GM21825 (cell line): ENCODE data around the gene BAIAP2L2.

Experiments used
- ATAC-seq: cut with Tn5 transposase; IDR thresholded peaks from one replicate; pipeline ENCODE4 v1.9.1; 2021; ENCODE audit warnings: mild to moderate bottlenecking, moderate library complexity; ENCODE audit not compliant: unreplicated experiment

Gene BAIAP2L2

DNA sequence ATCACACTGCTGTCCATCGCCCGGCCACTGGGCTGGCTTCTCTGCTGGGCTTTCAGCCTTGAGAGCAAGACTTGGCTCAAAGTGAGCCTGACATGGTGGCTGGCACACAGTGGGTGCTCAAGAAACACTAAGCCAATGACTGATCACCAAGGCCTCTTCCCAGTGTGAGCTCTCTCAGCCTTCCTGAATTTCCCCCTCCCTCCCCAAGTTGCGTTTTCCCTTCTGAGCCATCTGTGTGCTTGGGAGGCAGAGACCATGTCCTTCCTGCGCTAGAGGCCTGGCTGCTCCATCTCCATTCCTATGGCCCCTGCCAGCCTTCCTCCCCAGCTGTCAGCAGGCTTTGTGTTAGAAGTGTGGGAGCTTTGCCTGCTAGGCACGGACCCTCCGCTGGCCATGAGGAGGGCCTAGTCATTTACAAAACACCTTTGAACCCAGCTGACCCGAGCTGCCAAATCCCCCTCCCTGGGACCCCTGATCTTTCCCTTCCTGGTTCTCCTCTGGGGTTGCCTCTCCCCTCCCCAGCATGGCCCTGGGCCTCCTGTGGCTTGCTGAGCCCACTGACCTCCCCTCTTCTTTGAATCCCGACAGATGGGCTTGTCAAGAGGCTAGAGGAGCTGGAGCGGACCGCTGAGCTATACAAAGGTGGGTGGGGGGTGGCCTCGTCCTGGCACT lies 40.1 kb downstream of the BAIAP2L2 start:
- no peak for ATAC-seq

DNA sequence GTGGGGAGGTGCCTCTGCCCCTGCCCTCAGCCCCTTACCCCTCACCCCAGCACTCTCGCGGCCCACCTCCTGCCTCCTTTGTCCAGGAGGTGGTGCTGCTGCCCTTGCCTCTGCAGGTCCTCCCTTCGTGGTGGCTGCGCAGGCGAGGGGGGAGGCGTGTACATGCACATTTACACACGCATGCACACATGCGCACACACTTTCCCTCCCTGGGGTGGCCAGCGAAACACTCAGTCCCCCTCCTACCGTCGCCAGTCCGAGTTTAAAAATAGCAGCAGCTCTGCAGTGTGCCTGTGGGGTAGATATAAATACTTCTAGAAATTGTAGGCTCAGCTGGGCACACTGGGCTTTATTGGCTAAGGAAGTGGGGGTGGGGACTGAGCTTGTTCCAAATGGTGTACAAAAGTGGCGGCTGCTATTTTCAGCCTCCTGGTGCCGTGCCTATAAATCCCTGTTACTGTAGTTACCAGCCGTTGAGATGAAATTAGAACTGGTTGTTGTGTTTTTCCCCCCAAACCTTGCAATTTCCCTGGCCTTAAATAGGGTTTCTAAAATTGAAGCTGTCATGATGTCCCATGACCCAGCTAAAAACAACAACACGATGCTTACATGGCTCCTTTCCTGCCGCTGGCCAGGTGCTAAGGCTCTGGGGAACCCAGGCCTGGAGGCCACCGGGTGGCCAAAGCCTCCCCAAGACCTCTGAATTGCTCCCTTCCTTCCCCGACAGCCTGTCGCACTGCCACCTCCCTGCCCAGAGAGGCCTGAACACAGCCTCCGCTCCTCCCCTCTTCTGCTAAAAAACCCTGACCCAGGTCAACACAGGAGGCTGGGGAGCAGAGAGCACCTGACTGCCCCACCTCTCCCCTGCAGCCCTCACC lies 40.9 kb downstream of the BAIAP2L2 start:
- no peak for ATAC-seq

DNA sequence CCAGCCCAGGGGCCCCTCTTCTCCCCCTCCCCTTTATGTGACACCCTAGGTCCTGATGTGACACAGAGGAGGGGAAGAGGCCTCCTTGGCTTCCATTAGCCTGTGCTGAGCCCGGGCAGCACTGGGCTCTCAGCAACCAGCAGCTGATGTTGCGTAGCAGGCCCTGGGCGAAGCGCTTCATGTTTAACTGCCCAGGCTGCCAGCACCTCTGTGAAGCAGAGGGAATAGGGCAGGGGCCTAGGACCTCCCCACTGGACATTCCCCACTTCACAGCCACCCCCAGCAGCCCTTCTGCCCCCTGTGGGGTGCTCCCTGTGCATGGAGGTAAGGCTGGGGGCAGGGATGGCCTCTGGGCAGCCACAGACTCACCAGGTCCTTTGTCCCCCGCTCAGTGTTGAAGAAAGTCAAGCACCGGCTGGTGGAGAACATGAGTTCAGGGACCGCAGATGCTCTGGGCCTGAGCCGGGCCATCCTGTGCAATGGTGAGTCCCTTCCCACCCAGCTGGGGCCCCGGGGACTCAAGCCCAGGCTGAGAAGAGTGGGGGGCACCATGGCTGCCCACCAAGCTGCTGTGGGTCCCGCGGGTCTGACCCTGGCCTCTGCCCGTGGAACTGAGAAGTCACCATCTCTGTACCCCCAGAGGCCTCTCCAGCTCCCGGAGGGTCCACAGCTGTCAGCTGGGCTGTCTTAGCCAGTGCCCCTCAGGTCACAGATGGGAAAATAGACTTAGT lies 41.7 kb downstream of the BAIAP2L2 start:
- ATAC-seq, result no peak

DNA sequence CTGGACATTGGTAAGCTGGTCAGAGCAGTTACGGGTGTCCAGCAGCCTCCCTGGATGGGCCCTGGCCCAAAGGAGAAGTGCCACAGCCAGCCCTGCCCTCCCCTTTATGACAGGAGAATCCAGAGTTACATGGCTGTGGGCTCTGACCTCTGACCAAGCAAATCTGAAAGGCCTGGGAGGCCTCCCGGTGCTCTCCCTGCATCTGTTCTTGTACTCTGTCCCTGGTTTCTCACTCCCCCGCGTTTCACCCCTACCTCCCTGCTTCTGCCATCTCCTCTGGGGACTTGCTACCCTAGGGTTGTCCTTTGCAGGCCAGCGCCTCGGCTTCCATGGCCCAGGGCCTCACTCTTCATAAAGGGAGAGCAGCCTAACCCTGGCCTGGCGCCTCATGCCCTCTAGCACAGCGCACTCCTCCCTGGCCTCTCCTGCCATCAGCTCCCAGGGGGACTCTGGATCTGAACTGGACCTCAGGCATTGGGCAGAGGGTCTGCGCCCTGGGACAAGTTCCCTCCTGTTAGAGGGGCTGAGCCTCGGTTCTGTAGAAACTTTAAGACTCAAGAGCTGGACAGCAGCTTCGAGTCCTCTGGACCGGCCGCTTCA lies 42.6 kb downstream of the BAIAP2L2 start:
- ATAC-seq, result no peak

GRCh38 chr22:38067028-38067415 lies 43.5 kb downstream of the BAIAP2L2 start:
- no peak for ATAC-seq

DNA sequence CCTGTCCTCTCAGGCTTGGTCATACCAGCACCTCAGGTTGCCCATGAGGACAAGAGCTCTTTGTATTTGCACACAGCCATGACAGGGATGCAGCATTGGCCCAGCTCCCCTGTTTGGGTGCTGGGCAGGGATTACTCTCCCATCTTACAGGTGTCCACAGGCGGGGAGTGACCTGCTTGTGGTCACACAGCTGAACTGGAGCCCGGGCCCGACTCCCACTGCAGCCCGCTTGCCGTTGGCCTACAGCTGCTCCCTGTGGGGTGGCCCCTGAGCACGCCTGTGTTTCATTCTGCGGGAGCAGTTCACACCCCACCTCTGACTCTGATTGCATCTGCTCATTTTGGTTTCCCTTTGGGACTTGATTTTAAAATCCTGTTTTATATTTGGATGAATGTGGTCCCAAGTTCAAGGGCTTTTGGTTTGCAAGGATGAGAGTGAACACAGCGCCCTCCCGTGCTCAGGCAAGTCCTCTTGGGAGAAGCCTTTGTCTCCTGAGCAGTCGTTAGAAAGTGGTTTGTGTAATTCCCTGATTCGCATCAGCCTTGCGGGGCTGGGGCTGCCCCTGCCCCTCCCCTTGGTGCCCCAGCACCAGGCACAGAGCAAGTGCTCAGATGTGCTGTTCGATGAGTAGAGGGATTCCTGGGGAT lies 44.0 kb downstream of the BAIAP2L2 start:
- no peak for ATAC-seq

- no peak for ATAC-seq
Observed at GRCh38 chr22:38065539-38065938, 44.9 kb downstream of the BAIAP2L2 start.

DNA sequence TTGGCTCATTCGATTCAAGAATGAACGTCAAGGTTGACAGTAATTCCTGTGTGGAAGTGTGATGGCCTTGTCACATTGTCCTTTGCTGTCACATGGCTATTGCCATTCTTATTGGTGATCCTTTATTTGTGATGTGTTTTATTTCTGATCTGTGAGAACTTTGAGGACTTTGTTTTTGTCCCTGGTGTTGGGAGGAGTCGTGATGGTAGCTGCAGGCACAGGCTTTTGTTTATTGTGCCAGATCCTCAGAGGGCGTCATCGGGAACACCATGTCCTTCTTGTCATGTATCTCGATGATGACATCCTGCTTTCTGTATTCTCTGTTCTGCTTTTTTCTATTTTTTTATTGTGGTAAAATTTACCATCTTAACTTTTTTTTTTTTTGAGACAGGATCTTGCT lies 47.7 kb downstream of the BAIAP2L2 start:
- no peak for ATAC-seq

GRCh38 chr22:38056969-38057891 lies 53.3 kb downstream of the BAIAP2L2 start, which contains the start of gene PICK1:
Gene PICK1 (plus strand): TSS chr22:38057404. CDS start chr22:38057810, 406 bp downstream.
- ATAC-seq, result no peak

GRCh38 chr22:38051900-38052862 lies 58.3 kb downstream of the BAIAP2L2 start:
- peak; percentile 55 for ATAC-seq

GRCh38 chr22:38051261-38051660 lies 59.2 kb downstream of the BAIAP2L2 start:
- ATAC-seq, result no peak

- ATAC-seq, result no peak
Observed at GRCh38 chr22:38050720-38051119, 59.8 kb downstream of the BAIAP2L2 start.

- ATAC-seq, result no peak
Observed at GRCh38 chr22:38049812-38050619, 60.5 kb downstream of the BAIAP2L2 start.

DNA sequence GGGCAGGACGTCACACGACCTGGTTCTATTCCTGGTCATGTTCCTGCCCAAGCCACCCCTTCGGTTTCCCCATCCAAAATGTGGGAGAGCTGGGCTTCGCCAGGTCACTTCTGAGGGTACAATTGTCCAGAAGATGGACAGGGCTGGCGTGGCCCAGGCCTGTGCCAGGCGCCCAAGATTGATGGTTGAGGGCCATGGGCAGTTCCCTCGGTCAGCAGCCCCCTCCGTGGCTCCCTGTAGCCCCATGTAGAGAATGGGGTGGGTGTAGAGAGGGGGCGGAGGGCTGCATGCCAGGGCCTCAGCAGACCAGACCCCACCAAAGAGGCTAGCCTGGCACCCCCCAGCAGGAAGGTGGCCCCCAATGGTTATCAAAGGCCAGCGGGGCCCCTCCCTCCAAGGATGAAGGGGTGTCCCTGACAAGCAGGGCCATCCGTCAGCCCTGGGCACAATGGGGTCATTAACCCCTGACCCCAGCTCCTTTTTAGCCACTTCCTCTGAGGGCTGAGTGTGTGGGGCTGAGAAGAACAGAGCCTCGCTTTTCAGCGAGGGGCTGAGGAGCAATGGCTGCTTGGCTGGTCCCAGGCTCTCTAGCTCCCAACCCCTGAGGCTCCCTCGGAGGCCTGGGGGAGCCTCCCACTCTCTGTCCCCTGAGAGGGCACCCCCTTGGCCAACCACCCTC lies 64.3 kb downstream of the BAIAP2L2 start:
- ATAC-seq, result no peak

DNA sequence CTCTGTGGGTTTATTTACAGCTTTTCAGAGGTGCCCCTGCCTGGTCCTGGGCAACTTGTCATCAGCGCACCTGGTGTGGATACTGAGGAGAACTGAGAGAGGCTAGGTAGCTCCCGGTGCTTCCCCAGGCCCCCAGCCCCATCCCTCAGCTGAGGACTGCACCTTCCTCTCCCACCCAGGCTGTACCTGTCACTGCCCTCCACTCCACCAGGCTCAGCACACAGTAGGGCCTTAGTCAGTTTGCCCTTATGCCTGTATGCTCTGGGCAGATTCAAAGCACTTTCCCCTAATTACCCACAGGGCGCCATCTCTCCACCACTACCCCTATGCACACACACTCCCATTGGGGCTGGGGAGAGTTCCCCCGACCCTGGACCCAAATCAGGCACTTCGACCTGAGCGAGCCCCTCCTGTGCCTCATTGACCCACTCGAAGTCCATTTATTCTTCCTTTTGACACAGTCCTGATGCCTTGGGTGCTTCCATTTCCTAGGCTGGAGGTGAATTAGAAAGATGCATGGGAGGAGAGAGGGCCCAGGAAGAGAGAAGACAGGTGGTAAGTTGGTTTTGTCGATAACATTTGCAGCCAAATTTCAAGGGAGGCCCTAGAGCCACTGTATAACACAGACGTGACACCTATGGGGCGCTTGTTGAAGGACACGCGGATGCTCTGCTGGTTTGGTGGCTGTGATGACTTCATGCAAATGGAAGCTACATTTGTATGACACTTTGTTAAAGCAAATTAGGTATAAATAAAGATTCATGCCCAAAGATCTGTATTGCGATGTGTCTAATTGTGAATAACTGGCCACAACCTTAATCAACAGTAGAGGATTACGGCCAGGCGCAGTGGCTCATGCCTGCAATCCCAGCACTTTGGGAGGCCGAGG lies 67.1 kb downstream of the BAIAP2L2 start:
- no peak for ATAC-seq

DNA sequence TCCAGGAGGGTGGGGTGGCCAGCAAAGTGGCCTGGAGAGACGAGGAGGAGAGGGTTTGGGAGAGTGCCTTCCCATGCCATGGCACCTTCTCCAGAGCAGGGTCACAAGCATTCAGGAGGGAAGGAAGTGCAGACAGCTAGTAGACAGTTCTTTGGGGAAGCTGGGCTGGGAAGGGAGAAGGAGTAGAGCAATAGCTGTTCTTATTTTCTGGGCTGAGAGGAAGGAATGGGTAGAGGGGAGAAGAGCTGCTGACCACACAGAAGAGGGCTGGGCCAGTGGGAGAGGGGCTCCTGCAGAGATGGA lies 68.0 kb downstream of the BAIAP2L2 start:
- ATAC-seq, result no peak
